NCI-H345 (cell line): ENCODE results near the gene NDUFS4.
"Not testable (repeated sequence)": the region's sequence is repeated elsewhere in the genome, so short reads cannot be mapped to it uniquely, and the experiment has no call there.

Experiments
- DNase-seq: peaks from one replicate; lab custom pipeline; 2025; lab: John Stamatoyannopoulos, UW

The NDUFS4 gene

DNA sequence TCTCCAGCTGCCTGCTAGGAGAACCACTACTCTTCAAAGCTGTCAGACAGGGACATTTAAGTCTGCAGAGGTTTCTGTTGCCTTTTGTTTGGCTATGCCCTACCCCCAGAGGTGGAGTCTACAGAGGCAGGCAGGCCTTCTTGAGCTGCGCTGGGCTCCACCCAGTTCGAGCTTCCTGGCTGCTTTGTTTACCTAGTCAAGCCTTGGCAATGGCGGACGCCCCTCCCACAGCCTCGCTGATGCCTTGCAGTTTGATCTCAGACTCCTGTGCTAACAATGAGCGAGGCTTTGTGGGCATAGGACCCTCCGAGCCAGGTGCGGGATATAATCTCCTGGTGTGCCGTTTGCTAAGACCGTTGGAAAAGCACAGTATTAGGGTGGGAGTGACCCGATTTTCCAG lies 104.9 kb downstream of the NDUFS4 start:
- DNase-seq = not testable (repeated sequence)

DNA sequence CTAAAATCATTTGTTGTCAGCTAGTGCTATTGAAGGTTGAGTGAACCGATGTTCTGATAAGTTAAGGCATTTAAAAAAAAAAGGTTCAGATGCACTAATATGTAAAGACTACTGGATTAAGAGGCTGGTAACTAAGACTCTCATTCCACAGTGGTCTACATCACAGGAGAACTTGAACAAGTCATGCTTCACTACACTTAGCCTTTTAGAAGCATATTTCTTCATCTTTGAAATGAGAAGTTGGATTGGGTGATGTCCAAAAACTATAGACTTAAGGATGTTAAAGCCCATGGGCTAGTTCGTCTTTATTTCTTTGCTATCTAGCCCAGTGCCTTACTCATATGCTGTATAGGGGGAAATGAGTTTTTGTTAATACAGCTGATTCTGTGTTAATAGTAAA lies 107.2 kb downstream of the NDUFS4 start:
- DNase-seq = no peak

DNA sequence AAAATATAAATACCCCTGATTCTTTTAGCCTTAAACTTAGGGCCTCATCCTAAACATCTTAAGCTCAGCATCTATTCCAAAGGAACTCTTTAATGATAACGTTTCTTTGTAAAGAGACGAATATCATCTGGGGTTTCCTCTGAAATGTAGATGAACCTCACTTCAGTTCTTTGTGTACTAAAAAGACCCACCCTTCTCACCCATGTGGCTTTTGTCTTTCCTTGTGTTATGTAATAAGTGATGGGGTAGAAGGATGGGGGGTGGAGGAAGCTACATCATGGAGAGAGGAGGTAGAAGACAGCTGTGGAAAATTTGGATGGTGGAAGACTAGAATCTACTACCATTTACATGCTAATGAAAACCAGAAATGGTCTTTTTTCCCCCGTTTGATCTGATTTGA lies 111.0 kb downstream of the NDUFS4 start:
- DNase-seq = no peak

DNA sequence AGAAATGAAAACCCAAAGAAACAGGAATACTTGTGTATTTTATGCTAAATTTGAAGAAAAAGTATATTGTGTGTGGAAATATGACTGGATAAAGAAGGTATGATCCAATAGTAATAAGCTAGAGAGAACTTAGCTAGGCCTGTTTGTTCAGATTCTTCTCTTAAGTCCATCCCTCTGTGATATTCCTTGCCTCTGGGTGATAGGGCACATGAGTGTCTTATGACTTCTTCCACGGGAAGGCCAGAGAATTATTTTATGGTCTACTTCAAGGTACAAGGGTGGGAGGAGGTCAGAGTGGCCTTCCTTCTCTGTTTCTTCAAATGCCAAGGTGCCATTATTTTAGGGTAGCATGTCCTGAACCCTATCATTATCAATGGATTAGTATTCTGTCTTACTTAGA lies 113.7 kb downstream of the NDUFS4 start:
- DNase-seq = no peak

DNA sequence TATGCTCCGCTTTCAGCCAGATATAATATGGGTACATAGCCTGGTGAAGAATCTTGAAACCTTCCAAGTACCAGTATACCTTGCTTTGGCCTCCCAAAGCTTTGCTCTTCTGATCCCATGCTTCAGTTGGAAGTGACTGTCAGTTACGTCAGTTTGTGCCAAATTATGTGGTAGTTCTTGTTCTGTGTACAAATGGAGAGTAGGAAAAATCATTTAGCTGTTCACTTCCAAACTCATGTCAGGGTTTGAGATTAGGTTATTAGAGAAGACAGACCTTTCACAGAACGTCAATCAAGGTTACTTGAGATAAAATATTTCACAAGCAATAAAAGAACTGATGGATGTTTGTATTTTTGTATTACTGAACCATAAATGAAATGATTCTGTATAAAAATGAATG lies 117.2 kb downstream of the NDUFS4 start:
- no peak for DNase-seq

DNA sequence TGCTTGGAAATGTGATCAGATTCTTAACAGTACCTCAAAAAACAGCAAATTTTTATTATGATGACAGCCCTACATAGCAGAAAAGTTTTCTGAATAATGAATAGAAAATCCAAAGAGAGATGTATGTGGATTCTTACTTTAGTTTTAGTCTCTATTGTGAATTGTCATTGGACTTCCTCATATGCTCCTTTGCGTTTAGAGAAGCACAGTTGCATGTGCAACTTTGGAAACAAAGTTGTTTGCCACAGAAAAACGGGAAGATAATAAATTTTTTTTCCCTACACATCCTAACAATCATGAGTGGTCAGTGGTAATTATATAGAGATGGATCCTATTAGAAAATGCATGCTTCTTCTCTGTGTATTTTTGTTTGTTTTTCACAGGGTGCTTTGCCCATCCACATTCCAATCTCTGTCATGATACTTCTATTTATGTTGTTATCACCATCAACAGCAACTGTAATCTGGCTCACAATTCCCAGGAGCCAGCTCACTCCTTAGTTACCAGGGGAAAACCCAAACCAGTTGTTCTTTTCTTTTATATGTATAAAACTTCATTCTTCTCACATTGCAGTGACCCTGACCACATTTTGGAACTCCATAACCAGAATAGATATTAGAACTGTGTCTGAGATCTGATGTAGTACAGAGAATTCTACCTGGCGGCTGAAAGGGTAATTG lies 118.7 kb downstream of the NDUFS4 start:
- DNase-seq = no peak

DNA sequence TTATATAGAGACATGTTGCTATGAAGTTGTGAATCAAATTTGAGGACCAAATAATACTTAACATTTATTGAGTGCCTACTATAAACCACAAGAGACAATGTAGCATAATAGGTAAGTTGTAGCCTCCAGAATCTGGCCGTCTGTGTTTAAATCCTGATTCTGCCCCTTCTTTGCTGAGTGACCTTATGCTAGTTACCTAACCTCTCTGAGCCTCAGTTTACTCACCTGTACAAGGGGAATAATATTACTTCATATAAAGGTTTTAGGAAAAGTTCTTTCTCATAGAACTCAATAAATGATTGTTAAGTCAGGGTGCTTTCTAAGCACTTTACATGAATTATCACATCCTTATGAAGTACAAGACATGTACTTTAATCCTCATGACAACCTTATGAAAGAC lies 120.6 kb downstream of the NDUFS4 start:
- DNase-seq = no peak

DNA sequence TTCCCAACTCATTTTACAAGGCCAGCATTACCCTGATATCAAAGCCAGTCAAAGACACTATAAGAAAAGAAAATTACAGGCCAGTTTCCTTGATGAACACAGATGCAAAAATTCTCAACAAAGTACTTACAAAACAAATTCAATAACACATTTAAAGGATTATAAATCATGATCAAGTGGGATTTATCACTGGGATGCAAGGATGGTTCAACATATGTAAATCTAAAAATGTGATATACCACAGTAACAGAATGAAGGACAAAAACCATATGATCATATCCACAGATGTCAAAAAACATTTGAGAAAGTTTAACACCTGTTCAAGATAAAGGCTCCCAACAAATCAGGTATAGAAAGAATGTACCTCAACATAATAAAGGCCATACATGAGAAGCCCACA lies 130.6 kb downstream of the NDUFS4 start:
- DNase-seq = no peak

DNA sequence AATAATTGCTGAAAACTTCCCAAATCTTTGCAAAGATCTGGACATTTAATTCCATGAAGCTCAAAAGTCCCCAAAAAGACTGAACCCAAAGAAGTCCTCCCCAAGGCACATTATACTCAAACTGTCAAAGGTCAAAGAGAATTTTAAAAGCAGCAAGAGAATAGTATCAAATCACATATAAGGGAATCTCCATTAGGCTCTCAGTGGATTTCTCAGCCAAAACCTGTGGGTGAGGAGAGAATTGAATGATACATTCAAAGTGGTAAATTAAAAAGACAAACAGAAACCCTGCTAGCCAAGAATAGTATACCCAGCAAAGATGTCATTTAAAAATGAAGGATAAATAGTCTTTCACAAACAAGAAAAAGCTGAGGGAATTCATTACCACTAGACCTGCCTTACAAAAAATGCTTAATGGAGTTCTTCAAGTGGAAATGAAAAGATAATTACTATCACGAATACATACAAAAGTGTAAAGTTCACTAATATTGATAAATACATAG lies 134.1 kb downstream of the NDUFS4 start:
- DNase-seq = no peak

DNA sequence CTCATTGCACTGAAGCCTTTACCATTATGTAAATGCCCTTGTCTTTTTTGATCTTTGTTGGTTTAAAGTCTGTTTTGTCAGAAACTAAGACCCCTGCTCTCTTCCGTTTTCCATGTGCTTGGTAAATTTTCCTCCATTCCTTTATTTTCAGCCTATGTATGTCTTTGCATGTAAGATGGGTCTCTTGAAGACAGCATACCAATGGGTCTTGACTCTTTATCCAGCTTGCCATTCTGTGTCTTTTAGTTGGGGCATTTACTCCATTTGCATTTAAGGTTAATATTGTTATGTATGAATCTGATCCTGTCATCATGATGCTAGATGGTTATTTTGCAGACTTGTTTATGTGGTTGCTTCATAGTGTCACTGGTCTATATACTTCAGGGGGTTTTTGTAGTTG lies 150.0 kb downstream of the NDUFS4 start:
- DNase-seq = not testable (repeated sequence)

DNA sequence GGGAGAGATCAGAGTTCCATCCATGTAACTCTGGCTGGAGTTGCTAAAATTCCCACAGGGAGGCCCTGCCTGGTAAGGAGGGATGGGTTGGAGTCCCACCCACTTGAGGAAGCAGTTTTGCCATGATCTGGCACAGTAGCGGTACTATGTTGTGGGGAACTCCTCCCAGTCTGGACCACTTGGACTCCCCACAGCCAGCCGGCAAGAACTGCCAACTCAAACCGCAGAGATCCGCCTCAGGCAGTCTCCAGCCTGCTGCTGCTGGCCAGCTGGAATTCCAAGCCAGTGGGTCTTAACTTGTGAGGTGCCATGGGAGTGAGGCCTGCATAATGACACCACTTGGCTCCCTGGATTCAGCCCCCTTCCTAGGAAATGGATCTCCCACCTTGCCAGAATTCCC lies 151.9 kb downstream of the NDUFS4 start:
- DNase-seq = no peak

DNA sequence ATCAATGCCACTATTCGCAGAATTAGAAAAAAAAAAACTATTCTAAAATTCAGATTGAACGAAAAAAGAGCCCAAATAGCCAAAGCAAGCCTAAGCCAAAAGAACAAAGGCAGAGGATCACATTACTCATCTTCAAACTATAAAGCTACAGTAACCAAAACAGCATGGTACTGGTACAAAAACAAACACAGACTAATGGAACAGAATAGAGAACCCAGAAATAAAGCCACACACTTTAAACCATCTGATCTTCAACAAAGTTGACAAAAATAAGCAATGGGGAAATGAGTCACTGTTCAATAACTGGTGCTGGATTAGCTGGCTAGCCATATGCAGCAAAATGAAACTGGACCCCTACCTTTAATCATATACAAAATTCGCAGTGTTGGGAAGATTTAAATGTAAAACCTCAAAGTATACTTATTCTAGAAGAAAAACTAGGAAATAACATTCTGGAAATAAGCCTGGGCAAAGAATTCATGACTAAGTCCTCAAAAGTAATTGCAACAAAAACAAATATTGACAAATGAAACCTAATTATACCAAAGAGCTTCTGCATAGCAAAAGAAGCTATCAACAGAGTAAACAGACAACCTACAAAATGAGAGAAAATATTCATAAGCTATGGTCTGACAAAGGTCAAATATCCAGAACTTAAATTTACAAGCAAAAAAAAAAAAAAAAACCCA lies 153.7 kb downstream of the NDUFS4 start:
- DNase-seq = no peak

DNA sequence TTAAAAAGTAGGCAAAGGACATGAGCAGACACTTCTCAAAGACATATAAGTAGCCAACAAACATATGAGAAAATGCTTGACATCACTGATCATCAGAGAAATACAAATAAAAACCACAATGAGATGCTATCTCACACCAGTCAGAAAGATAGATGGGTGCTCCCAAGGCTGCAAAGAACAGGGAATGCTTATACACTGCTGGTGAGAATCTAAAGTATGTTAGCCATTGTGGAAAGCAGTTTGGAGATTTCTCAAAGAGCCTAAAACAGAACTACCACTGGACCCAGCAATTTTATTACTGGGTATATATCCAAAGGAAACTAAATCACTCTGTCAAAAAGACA lies 154.2 kb downstream of the NDUFS4 start:
- no peak for DNase-seq

DNA sequence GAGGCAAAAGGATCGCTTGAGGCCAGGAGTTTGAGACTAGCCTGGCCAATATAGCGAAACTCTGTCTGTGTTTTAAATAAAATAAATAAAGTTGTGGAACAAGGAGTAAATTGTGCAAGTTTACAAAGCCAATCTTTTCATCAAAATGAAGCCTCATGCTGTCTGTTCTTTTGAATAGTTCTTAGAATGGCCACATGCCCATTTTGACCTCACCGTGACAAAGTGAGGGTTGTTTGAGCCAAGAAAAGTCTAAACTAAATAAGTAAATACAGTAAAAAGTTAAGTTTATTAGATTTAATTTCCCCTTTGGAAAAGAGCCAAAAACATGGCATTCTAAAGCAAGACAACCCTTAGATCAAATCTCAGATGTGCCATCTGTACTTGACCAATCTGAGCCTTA lies 165.7 kb downstream of the NDUFS4 start:
- DNase-seq = no peak

DNA sequence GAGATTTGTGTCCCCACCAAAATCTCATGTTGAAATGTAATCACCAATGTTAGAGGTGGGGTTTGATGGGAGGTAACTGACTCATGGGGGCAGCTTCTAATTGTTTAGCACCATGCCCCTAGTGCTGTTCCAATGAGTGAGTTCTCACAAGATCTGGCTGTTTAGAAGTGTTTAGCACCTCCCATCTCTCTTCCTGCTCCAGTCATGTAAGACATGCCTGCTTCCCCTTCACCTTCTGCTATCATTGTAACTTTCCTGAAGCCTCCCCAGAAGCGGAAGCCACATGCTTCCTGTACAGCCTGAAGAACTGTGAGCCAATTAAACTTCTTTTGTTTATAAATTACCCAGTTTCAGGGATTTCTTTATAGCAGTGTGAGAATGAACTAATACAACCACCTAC lies 170.5 kb downstream of the NDUFS4 start:
- DNase-seq = no peak
